Measurements from ENCODE around the gene ABTB2. TPM values are rescaled to one million over a fixed set of nuclear protein-coding genes. Genes with fewer than 3 reads are reported as not detected.

ABTB2 gene
- total RNA-seq, 2 donors from 2014 or later = 27.0 to 27.4 TPM

- H3K4me3 ChIP-seq = no peak overlapping the region
- H3K27me3 ChIP-seq = no peaks in the 10 kb centered on the region
- H3K27ac ChIP-seq = no peak overlapping the region
- H3K36me3 ChIP-seq = no peaks in the 10 kb centered on the region
- H3K9me3 ChIP-seq = no peaks in the 10 kb centered on the region
- peaks cover 0 to 28% of the 10 kb centered on the region in 2 donors for H3K4me1 ChIP-seq
- DNase-seq (ENCODE audit: low spot score) = no peak
- TF ChIP-seq CTCF (IDR thresholded peaks at IDR 0.05) = no peak
Measured at GRCh38 chr11:34224434-34224966, 133.3 kb downstream of the ABTB2 start.

- no peak for TF ChIP-seq CTCF (IDR thresholded peaks at IDR 0.05)
- H3K36me3 ChIP-seq = no peaks in the 10 kb centered on the region
- peak overlapping the region; percentile 26 to 58 for H3K27ac ChIP-seq
- no peaks in the 10 kb centered on the region for H3K9me3 ChIP-seq
- H3K27me3 ChIP-seq = no peaks in the 10 kb centered on the region
- peaks cover 0 to 33% of the 10 kb centered on the region in 2 donors for H3K4me1 ChIP-seq
- H3K4me3 ChIP-seq = no peak overlapping the region
- no peak for DNase-seq (ENCODE audit: low spot score)
Measured at GRCh38 chr11:34223907-34224306, 133.9 kb downstream of the ABTB2 start.

- Histone ChIP-seq H3K27ac (peak overlapping the region; percentile 26 to 58), H3K9me3 (no peaks in the 10 kb centered on the region), H3K27me3 (no peaks in the 10 kb centered on the region), H3K4me1 (peaks cover 0 to 33% of the 10 kb centered on the region in 2 donors), H3K4me3 (no peak overlapping the region), H3K36me3 (no peaks in the 10 kb centered on the region)
- DNase-seq (ENCODE audit: low spot score) = peak; percentile 91
- no peak for TF ChIP-seq CTCF (IDR thresholded peaks at IDR 0.05)
Measured at GRCh38 chr11:34223021-34223813, 134.6 kb downstream of the ABTB2 start.

GRCh38 chr11:34222030-34222429 is 135.8 kb downstream of the ABTB2 start:
- no peaks in the 10 kb centered on the region for H3K27me3 ChIP-seq
- no peak overlapping the region for H3K4me3 ChIP-seq
- peaks cover 0 to 33% of the 10 kb centered on the region in 2 donors for H3K4me1 ChIP-seq
- TF ChIP-seq CTCF (IDR thresholded peaks at IDR 0.05) = no peak
- DNase-seq (ENCODE audit: low spot score) = no peak
- no peak overlapping the region for H3K27ac ChIP-seq
- H3K9me3 ChIP-seq = no peaks in the 10 kb centered on the region
- no peaks in the 10 kb centered on the region for H3K36me3 ChIP-seq

- Histone ChIP-seq H3K27me3 (no peaks in the 10 kb centered on the region), H3K36me3 (no peaks in the 10 kb centered on the region), H3K27ac (peak overlapping the region in 1 of 2 donors; percentile 19), H3K9me3 (no peaks in the 10 kb centered on the region), H3K4me3 (no peak overlapping the region), H3K4me1 (peaks cover 0 to 33% of the 10 kb centered on the region in 2 donors)
- TF ChIP-seq CTCF (IDR thresholded peaks at IDR 0.05) = no peak
- peak; percentile 78 for DNase-seq (ENCODE audit: low spot score)
Measured at GRCh38 chr11:34219941-34220370, 137.9 kb downstream of the ABTB2 start.

Data from right atrium auricular region (tissue), 2 donors.